GM03348 (cell line): ENCODE measurements around the gene TECPR2.
"Not testable (repeated sequence)": the region's sequence is repeated elsewhere in the genome, so short reads cannot be mapped to it uniquely, and the experiment has no call there.

Experiments
- DNase-seq: peaks from one replicate; pipeline ENCODE4 v3.0.0; 2012; ENCODE audit warnings: low spot score

TECPR2 gene

GRCh38 chr14:102508774-102509745 lies 146.3 kb downstream of the TECPR2 start:
- peak; percentile 84 for DNase-seq

DNA sequence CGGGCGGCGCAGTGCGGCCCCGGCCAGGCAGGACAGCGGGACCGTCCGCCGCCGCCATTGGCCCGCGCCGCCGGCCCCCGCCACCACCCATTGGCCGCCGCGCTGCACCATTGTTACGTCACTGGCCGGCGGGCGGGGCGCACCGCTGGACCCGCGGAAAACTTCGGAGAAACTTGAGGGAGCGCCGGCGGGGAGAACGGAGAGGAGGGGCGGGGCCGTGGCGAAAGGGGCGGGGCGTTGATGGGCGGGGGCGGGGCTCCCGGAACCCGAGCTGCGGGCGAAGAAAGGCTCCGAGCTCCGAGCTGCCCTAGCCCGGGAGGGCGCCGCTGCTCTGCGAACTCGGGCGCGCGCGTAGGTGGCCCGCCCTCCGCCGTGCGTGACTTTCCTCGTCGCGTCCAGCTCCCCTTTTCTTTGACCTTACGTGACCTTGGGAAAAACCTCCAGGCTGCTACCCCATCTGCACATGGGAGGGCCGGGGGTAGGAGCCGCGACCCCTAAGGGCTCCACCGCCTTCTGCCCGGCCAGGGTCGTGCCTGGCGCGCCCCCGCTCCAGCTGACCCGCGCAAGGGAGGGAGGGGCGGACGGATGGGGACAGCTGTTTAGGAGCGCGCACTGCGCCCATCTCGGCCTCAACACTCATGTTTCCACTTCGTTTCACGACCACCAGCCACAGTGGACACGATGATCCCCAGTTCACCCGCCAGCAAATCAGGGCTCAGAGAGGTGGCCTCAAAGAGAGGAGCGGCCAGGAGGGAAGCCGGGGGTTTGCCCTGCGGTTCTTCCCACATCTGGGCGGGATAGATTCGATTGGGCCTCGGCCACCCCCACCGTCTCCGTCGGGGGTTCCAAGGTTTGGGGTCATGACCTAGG lies 147.2 kb downstream of the TECPR2 start, which contains the start of gene ANKRD9:
Gene ANKRD9 (minus strand): TSS at position 31 of the 870 bp plus-strand sequence. CDS start 1,887 bp downstream, outside the sequence.
- peak; percentile 99 for DNase-seq

DNA sequence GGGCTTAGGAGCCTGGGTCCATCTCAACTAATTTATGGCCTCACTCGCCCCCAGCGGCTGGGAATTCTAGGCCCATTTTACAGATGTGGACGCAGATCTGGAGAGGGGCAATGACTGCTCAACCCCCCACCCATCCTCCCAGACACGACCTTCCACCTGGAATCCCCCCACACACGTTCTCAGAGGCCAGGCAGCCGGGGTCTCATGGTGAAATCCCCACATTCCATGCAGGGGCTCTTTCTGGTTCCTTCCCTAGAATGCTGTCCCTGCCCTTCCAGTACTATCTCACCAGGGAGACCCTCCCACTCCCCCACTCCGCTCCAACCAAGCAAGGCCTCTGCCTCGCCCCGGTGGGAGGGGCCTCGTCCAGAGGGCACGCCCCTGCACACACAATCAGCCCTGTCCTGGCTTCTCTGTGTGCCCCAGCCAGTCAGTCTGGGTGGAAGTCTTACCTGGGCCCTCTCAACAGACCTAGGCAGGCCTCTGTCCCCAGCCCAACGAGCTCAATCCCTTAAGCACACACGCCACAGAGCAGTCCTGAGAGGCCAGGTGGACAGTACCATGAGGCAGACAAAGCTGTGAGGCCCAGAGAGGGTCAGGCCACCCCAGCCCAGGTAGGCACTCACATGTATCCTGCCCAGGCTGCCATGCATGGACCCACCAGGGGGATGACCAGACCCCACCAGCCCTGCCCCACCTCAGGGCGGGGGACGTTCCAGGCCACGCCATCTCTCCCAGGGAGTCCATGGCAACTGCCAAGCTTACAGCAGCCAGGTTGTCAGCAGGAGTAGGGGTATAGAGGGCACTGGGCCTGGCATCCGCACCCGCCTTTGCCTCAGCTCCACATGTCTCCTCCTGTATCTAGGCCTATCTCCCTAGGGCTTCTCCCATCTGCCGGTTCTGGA lies 148.1 kb downstream of the TECPR2 start:
- no peak for DNase-seq

- DNase-seq: no peak
These were observed 148.8 kb downstream of the TECPR2 start for GRCh38 chr14:102511538-102511937.

DNA sequence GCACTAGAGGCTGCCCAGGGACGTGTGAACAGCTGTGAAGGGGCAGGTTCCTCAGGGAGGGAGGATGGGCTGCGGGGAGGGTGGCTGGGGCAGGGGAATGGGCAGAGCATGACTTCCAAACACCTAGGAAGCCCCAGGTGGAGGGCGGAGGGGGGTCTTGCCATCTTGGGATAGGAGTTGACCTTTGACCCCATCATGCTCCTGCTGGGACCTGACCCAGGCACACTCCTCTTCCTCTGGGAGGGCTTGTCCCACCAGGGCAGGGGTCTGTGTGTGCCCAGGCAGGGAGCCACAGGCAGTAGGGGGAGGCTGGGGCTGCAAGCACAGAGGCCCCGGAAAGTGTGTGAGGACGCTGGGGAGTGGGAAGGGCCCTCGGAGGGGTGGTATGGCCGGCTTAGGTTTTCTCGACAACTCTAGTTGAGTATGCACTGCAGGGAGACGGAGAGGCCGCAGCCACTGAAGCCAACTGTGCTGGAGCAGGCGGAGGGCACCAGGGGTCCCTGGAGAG lies 150.1 kb downstream of the TECPR2 start:
- DNase-seq: no peak

DNA sequence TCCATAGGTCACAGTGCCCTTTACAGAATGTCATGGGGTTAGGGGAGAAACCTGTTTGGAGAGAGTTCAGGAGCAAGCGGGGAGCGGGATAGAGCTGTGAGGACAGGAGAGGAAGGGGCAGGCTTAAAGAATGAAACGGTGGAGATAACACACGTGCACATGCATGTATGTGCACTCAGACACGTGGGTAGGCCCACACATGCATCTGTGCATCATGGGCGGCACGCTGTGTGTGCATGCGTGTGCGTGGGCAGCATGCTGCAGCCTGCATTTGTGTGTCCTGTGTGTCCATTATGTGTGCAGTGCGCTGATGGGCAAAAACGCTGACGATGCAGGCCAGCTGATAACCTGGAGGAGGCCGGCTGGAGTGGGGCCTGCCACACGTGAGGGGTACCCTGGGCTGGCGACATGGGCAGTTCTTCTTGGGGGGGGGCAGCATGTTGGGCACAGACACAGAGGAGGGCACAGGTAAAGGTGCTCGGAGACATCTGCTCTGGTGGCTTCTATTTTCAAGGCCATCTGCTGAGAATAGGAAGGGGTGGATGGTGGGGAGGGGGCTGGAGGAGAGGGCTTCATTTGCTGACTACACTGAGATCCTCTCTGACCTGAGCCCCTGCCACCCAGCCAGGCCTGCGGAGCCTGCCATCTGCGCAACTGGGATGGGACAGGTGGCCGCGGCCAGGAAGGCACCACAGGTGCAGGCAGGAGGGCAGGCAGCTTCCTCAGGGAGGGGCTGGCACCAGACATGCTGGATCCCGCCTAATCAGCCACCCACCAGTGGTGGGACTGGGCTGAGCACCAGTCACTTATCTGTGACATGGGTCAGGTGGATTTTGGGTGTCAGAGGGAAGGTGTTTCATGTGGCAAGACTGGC lies 151.4 kb downstream of the TECPR2 start:
- DNase-seq: no peak

GRCh38 chr14:102514987-102515733 lies 152.4 kb downstream of the TECPR2 start:
- no peak for DNase-seq

GRCh38 chr14:102516531-102517391 lies 154.0 kb downstream of the TECPR2 start:
- peak; percentile 89 for DNase-seq

DNA sequence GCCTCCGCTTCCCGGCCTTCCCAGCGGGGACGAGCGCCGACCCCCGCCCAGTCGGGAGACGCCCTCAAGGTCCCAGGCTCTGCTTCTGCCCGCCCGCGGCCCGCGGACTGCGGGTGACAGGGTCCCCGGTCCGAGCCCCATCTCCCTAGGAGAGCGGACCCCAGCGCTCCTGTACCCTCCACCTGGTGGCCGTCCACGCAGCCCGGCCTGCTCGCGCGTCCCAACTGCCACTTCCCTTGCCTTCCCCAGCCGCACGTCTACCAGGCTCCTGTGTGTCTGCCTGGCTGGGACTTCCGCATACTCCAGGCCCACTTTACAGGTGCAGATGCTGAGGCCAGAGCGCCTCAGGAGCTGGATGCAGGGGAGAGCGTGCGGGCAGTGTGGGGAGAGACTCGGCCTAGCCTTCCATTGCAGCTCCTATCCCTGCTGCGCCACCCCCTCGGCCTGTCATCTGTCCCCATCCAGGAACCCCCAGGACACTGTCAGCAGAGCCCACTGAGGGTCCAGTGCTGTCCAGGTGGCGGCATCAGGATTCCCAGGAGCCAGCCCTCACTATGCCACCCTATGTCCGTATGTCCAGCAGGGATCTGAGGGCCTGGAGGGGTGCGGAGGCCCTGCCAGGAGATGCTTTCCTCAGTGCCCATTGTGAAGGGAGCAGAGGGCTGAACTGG lies 154.8 kb downstream of the TECPR2 start:
- DNase-seq: no peak

DNA sequence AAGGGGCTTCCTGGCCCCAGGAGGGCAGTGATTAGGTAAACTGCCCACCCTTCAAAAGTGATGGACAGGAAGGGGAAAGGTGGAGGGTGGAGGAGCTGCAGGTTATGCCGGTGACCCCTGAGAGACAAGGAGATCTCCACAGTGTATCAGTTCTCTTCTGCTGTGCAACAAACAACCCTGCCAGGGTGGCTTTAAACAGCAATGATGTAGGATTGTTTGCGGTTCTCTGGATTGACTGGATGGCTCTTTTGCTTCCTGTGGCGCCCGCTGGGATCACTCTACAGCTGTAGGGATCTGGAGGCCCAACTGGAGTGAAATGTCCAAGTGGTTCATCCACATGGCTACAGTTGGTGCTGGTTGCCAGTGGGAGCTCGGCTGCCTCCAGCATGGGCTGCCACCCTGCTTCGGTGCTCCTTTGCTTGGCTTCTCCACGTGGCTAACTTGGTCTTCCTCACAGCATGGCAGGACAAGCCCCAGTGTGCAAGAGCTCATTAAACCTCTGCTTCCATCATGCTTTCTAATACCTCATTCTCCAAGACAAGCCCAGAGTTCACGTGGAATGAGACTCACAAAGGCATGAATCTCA lies 155.4 kb downstream of the TECPR2 start:
- DNase-seq: no peak

DNA sequence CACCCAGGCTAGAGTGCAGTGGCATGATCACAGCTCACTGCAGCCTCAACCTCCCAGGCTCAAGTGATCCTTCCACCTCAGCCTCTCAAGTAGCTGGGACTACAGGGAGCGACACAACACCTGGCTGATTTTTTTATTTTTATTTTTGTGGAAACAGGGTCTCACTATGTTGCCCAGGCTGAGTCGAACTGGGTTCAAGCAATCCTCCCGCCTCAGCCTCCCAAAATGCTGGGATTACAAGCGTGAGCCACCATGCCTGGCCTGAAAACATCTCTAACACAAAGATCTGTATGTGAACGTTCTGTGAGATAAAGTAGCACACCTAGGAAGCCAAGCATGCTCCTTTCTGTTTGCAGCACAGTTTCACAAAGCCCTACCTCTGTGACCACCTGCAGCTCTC lies 157.0 kb downstream of the TECPR2 start:
- DNase-seq: not testable (repeated sequence)

- DNase-seq: no peak
These were observed 160.4 kb downstream of the TECPR2 start for GRCh38 chr14:102523200-102523568.

- no peak for DNase-seq
These were observed 161.1 kb downstream of the TECPR2 start for GRCh38 chr14:102523569-102524450.

DNA sequence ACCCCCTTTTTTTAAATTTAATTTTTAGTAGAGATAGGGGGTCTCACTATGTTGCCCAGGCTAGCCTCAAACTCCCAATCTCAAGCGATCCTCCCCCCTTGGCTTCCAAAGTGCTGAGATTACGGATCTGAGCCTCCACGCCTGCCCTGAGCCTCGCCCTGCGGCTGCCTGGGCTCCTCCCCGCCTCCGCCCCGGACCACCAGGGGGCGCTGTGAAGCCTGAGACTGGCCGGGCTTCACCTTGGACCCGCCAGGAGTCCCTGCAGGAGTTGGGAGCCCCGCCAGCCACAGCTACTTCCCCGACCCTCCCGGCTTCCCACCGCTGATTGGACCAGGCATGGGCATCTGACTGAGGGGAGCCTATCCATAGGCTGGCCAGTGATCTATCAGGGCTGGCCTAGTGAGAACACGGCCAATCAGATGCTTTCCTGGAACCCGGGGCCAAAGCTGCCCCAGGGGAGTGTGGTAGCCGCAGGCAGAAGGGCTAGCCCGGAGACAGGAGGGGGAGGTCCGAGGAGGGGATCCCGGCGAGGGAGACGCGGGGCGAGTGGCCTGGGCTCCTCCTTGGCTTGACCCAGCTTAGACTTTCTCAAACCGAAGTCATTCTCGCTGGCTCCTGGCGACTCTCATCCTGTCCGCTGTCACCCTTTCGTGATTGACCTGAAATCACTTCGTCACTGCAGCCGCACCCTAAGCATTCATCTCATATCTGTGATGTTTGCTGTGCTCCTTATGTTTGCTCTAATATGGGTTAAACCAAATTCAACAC lies 161.9 kb downstream of the TECPR2 start:
- DNase-seq: peak; percentile 100

GRCh38 chr14:102525219-102525928 lies 162.6 kb downstream of the TECPR2 start:
- DNase-seq: peak; percentile 52
